ENCODE data around the gene SFSWAP.
"Not testable (repeated sequence)": the region's sequence is repeated elsewhere in the genome, so short reads cannot be mapped to it uniquely, and the experiment has no call there.

The SFSWAP gene

GRCh38 chr12:131680392-131681256 lies 30.3 kb upstream of the SFSWAP start:
- not testable (repeated sequence) for H3K4me3 ChIP-seq (ENCODE audit: low read length); DNase-seq (ENCODE audit: low read depth)

DNA sequence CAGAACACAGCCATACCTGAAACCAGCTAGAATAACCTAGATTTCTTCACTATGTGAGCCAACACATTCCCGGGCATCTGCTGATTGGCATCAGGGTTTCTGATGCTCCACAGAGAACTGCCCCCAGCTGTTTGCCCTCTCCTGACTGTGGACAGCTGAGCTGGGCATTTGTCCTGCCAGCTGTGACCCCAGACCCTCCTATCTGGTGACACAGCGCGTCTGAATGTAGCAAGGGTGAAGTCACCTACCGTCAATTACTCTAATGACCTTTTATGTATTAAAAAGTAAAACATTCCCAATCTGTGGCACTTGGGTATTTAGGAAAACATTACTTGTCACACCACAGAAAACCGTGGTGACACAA lies 29.7 kb upstream of the SFSWAP start:
- TF ChIP-seq, protein P1, sequence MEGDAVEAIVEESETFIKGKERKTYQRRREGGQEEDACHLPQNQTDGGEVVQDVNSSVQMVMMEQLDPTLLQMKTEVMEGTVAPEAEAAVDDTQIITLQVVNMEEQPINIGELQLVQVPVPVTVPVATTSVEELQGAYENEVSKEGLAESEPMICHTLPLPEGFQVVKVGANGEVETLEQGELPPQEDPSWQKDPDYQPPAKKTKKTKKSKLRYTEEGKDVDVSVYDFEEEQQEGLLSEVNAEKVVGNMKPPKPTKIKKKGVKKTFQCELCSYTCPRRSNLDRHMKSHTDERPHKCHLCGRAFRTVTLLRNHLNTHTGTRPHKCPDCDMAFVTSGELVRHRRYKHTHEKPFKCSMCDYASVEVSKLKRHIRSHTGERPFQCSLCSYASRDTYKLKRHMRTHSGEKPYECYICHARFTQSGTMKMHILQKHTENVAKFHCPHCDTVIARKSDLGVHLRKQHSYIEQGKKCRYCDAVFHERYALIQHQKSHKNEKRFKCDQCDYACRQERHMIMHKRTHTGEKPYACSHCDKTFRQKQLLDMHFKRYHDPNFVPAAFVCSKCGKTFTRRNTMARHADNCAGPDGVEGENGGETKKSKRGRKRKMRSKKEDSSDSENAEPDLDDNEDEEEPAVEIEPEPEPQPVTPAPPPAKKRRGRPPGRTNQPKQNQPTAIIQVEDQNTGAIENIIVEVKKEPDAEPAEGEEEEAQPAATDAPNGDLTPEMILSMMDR (conservative IDR thresholded peaks at IDR 0.05; ENCODE audit: low read length) = no peak
- DNase-seq (ENCODE audit: low read depth) = no peak
- H3K4me3 ChIP-seq (ENCODE audit: low read length) = no peak overlapping the region

DNA sequence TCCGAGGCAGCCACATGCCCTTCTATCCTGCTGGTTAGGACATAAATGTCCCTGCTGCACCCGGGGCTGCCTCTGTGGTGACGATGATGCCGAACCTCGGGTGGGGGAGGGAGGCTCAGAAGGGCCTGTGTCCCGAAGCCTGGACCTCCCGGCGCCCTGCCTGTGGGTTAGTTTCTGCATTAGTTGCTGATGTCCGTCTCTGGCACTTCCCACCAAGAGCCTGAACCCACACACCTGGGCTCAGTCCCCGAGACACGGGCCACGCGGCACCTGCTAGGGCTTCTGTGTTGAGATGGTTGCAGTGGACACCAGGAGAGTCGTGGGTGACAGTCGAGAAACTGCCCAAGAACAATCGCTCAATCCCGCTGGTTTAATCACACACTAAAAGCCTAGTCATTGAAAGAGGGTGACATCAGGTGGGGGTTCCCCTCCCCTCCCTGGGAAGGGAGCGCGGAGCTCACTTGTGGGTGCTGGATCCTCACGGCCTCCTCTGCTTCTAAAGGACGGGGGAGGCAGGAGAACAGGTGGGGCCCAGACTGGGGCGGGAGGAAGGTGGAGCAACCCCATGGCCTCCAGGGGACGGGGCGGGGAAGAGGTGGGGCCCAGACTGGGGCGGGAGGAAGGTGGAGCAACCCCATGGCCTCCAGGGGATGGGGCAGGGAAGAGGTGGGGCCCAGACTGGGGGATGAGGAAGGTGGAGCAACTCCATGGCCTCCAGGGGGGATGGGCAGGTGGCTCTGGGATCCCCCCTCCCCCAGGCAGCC lies 29.0 kb upstream of the SFSWAP start:
- not testable (repeated sequence) for H3K4me3 ChIP-seq (ENCODE audit: low read length); DNase-seq (ENCODE audit: low read depth)

- DNase-seq (ENCODE audit: low read depth) = no peak
- TF ChIP-seq, protein P1 (conservative IDR thresholded peaks at IDR 0.05; ENCODE audit: low read length) = no peak
- H3K4me3 ChIP-seq (ENCODE audit: low read length) = no peak overlapping the region
Measured at GRCh38 chr12:131682510-131682895, 28.4 kb upstream of the SFSWAP start.

GRCh38 chr12:131683266-131684014 lies 27.4 kb upstream of the SFSWAP start:
- DNase-seq (ENCODE audit: low read depth) = no peak
- H3K4me3 ChIP-seq (ENCODE audit: low read length) = no peak overlapping the region
- TF ChIP-seq, protein P1 (conservative IDR thresholded peaks at IDR 0.05; ENCODE audit: low read length) = no peak

DNA sequence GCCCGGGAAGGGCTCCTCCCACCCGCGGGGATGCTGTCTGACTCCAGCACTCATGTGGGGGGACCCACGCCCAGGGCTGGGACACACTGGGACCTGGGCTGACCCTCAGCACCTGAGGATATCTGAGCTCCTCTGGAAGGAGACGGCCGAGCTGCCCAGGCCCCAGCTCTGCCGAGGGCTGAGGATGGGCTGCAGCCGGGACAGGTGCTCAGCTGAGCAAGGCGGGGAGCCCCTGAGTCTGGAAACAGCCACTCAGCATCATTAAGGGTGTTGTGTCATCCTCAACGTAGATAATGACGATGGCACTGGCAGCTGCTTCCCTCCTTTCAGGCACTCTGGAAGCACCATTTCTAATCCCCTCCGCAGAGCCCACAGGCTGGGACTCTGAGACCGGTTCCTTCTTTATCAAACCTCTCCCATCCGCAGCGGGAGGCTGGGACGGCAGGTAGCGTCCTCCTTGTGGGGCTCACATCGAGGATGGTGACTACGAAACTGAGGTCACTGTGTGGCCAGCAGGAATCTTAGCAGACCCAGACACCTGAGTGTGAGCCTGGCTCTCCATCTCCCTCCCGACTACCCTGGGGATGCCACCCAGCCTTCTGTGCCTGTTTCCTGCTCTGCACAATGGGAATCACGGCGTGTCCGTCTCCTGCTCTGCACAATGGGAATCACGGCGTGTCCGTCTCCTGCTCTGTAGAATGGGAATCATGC lies 26.7 kb upstream of the SFSWAP start:
- H3K4me3 ChIP-seq (ENCODE audit: low read length) = no peak overlapping the region
- DNase-seq (ENCODE audit: low read depth) = no peak
- TF ChIP-seq, protein P1 (conservative IDR thresholded peaks at IDR 0.05; ENCODE audit: low read length) = no peak

DNA sequence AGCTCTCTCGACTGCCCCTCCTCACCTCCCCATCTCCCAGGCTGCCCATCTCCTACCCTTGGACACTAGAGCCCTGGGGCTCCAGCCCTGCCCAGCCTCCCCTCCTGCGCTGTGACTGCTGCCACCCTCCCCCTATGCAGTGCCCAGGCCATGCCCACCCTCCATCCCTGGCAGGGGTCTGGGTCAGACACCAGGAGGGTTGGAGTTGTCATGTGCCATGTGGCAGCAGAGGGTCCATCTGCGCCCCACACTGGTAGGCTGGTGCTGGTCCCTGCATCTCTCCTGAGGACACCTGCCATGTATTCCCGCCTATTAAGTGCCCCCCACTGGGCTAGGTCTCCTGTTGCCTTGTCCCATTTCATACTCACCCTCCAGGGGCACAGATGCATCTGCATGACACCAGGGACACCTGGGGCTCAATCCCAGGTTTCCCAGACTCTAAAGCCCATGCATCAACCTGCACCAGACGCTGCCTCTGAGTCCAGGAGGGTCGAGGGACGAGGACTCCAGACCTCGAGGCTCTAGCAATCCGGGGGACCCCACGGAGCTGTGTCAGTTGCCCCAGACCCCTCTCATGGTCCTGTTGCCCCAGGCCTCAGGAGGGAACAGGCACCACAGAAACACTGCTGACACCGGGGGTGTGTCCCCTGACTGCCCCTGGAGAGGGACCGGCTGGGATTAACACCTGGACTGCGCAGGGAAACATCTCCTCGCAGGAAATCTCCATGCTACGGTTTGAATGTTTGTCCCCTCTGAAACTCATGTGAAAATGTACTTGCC lies 23.4 kb upstream of the SFSWAP start:
- TF ChIP-seq, protein P1 (conservative IDR thresholded peaks at IDR 0.05; ENCODE audit: low read length) = no peak
- H3K4me3 ChIP-seq (ENCODE audit: low read length) = no peak overlapping the region
- DNase-seq (ENCODE audit: low read depth) = no peak
